Hepatocyte (in vitro differentiated cells): ENCODE measurements around the gene ZNF689. TPM values are rescaled to one million over a fixed set of nuclear protein-coding genes. Genes with fewer than 3 reads are reported as not detected.

Experiments
- DNase-seq: peaks from one replicate; pipeline ENCODE4 v3.0.0-alpha.2; 2016; ENCODE audit warnings: low spot score
- H2AFZ ChIP-seq: fragments of 200-600 bp; sonication (generic); 2 replicates; pipeline ENCODE4 v1.6.0; 2016; ENCODE audit warnings: antibody characterized with exemption, mild to moderate bottlenecking
- H3K27ac ChIP-seq: fragments of 200-600 bp; sonication (generic); 2 replicates; pipeline ENCODE4 v1.5.1; 2016; ENCODE audit warnings: mild to moderate bottlenecking
- H3K27me3 ChIP-seq: fragments of 200-600 bp; sonication (generic); 2 replicates; pipeline ENCODE4 v1.6.1; 2016
- H3K36me3 ChIP-seq: fragments of 200-600 bp; sonication (generic); replicated peaks from 2 replicates; pipeline ENCODE4 v1.5.1; 2016; ENCODE audit warnings: low read depth; ENCODE audit not compliant: insufficient read depth
- H3K4me1 ChIP-seq: fragments of 200-600 bp; sonication (generic); 2 replicates; pipeline ENCODE4 v1.5.1; 2016; ENCODE audit warnings: mild to moderate bottlenecking, moderate library complexity; ENCODE audit not compliant: insufficient read depth
- H3K4me2 ChIP-seq: fragments of 200-600 bp; sonication (generic); 2 replicates; pipeline ENCODE4 v1.6.0; 2016
- H3K4me3 ChIP-seq: fragments of 200-600 bp; sonication (generic); 2 replicates; pipeline ENCODE4 v1.5.1; 2016; ENCODE audit warnings: mild to moderate bottlenecking
- H3K79me2 ChIP-seq: fragments of 200-600 bp; sonication (generic); 2 replicates; pipeline ENCODE4 v1.6.0; 2017; ENCODE audit warnings: mild to moderate bottlenecking
- H3K9me2 ChIP-seq: fragments of 200-600 bp; sonication (generic); replicated peaks from 2 replicates; pipeline ENCODE4 v1.6.0; 2017; ENCODE audit warnings: mild to moderate bottlenecking; ENCODE audit not compliant: insufficient read depth
- H3K9me3 ChIP-seq: fragments of 200-600 bp; sonication (generic); 2 replicates; pipeline ENCODE4 v1.5.1; 2016; ENCODE audit warnings: low read depth, mild to moderate bottlenecking
- H4K20me1 ChIP-seq: fragments of 200-600 bp; sonication (generic); 2 replicates; pipeline ENCODE4 v1.6.0; 2016; ENCODE audit warnings: mild to moderate bottlenecking; ENCODE audit not compliant: insufficient read depth, poor library complexity, severe bottlenecking
- CTCF ChIP-seq: fragments of 200-600 bp; sonication (generic); IDR thresholded peaks from 2 replicates; pipeline ENCODE4 v1.5.1; 2016; ENCODE audit warnings: antibody characterized with exemption, mild to moderate bottlenecking; ENCODE audit not compliant: poor library complexity
- EZH2 ChIP-seq: fragments of 200-600 bp; sonication (generic); IDR thresholded peaks from 2 replicates; pipeline ENCODE4 v1.6.1; 2016; ENCODE audit warnings: antibody characterized with exemption, mild to moderate bottlenecking, borderline replicate concordance
- EZH2phosphoT487 ChIP-seq: fragments of 200-600 bp; sonication (generic); IDR thresholded peaks from one replicate; pipeline ENCODE4 v1.6.1; 2018; ENCODE audit warnings: antibody characterized with exemption, mild to moderate bottlenecking, low read depth, moderate library complexity; ENCODE audit not compliant: unreplicated experiment, severe bottlenecking
- WGBS: methylation state at CpG from one replicate; pipeline ENCODE4 v1.1.6; 2016; ENCODE audit warnings: low lambda C conversion rate; ENCODE audit errors: missing lambda C conversion rate; 5-methylcytosine and 5-hydroxymethylcytosine counted together
- polyA plus RNA-seq: library from polyadenylated mRNA; unstranded; fragments of >200 nt; fragmentation: Nextera tagmentation; extraction: Ambion mirVana; gene quantifications from 2 replicates; pipeline ENCODE4 v1.2.1, GENCODE V29; 2016
- total RNA-seq: library from RNA; depleted of rRNA; stranded (reverse); fragments of >200 nt; gene quantifications from 2 replicates; pipeline ENCODE4 v1.2.3, GENCODE V29; 2014

ZNF689 gene
- total and polyA plus RNA-seq, 2 experiments from 2014 or later: 8.0 to 8.7 TPM

DNA sequence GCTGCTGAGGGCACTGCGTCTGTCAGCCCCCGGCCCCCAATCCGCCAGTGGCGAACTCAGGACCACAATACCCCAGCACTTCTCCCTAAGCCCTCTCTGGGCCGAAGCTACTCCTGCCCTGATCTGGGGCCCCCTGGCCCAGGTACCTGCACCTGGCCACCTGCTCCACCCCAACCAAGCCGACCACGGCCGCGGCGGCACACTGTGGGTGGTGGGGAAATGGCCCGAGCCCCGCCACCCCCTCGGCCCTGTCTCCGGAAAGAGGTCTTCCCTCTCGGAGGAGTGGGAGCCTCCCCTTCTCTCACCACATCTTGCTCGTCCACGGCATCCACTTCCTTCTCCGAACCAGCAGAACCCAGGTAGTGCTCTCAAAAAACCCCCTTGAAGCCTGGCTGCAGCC, 44.7 kb upstream of the ZNF689 start:
- Histone ChIP-seq H4K20me1 (peaks cover under 1% of the 10 kb centered on the region), H3K9me2 (no peaks in the 10 kb centered on the region), H3K79me2 (peaks cover 19% of the 10 kb centered on the region), H3K27me3 (no peaks in the 10 kb centered on the region), H3K4me3 (no peak overlapping the region), H3K4me2 (no peak overlapping the region), H2AFZ (no peak overlapping the region), H3K27ac (no peak overlapping the region), H3K9me3 (no peaks in the 10 kb centered on the region), H3K4me1 (peaks cover 15% of the 10 kb centered on the region), H3K36me3 (no peaks in the 10 kb centered on the region)
- 99% methylated on average over 18 of the region's 18 CpGs for WGBS
- no peak for DNase-seq
- TF ChIP-seq CTCF (no peak), EZH2 (no peak), EZH2phosphoT487 (no peak)

DNA sequence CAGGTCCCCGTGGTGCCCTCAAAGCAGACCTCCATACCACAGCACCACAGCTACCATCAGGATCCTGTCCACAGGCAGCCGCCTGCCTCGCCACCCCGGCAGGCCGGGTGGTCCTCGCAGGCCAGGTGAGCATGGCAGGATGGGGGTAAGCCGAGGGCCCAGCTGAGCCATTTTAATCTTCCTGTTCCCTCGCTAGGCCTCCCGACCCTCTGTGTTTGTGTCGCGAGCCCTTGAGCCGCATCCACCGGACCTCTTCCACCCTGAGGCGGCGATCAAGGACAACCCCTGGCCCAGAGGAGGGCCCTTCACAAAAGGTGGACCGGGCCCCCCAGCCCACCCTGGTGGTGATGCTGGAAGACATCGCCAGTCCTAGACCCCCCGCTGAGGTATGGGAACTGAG, 42.5 kb upstream of the ZNF689 start:
- no peak overlapping the region for H3K27ac ChIP-seq
- H3K79me2 ChIP-seq: peaks cover 15% of the 10 kb centered on the region
- no peaks in the 10 kb centered on the region for H3K36me3 ChIP-seq

DNA sequence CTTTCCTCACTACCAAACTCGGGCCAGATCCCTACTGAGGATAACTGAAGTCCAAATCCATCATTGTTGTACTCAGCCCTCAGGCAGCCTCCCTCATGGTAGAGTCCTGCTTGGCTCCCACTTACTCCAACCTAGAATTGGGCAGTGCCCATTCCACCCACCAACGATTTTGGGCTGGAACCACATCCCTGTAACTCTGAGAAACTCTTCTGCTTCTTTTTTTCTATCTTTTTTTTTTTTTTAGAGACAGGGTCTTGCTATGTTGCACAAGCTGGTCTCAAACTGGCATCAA, 41.8 kb upstream of the ZNF689 start:
- Histone ChIP-seq H3K4me3 (peak overlapping the region; percentile 59), H3K27me3 (no peaks in the 10 kb centered on the region), H3K9me3 (no peaks in the 10 kb centered on the region), H4K20me1 (no peaks in the 10 kb centered on the region), H3K4me2 (peak overlapping the region; percentile 89), H3K79me2 (peaks cover 15% of the 10 kb centered on the region), H3K4me1 (peaks cover 9% of the 10 kb centered on the region), H3K9me2 (no peaks in the 10 kb centered on the region), H2AFZ (peak overlapping the region; percentile 88), H3K36me3 (no peaks in the 10 kb centered on the region), H3K27ac (peak overlapping the region; percentile 90)
- TF ChIP-seq CTCF: no peak
- TF ChIP-seq EZH2: no peak
- no peak for TF ChIP-seq EZH2phosphoT487
- WGBS: 50% methylated on average over 2 of the region's 2 CpGs
- no peak for DNase-seq

More for the DNA sequence above, 42.5 kb upstream of the ZNF689 start:
- Histone ChIP-seq H3K27me3 (no peaks in the 10 kb centered on the region), H3K4me1 (peaks cover 15% of the 10 kb centered on the region), H4K20me1 (no peaks in the 10 kb centered on the region), H3K4me2 (peak overlapping the region; percentile 89), H2AFZ (no peak overlapping the region), H3K9me3 (no peaks in the 10 kb centered on the region), H3K4me3 (no peak overlapping the region), H3K9me2 (no peaks in the 10 kb centered on the region)
- TF ChIP-seq EZH2 (no peak), CTCF (no peak), EZH2phosphoT487 (no peak)
- no peak for DNase-seq
- WGBS: 96% methylated on average over 18 of the region's 18 CpGs
